Measurements from ENCODE around the gene ZC3H7A. TPM values are rescaled to one million over a fixed set of nuclear protein-coding genes. Genes with fewer than 3 reads are reported as not detected.

The ZC3H7A gene
- total and polyA plus RNA-seq, 2 of the 4 experiments (the other 2 are of a cell fraction): 22.2 to 53.9 TPM

DNA sequence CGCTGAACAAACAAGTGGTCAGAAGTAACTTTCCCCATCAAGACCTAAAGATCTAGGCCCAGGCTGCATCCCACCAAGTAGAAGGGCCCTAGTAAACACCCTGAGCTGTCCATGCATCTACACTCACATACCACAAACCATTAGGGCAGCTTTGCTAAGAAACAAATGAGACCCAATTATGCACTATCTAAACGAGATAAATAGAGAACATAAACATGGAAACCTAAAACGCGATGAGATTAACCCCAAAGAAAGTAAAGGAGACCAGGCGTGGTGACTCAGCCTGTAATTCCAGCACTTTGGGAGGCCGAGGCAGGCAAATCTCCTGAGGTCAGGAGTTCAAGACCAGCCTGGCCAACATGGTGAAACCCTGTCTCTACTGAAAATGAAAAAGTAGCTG is 60.2 kb downstream of the ZC3H7A start:
- ChIA-PET POLR2A (ENCODE audit: unreplicated experiment) (no interaction called here), CTCF (no interaction called here)
- ATAC-seq (ENCODE audit: low read depth) (no peak), DNase-seq (no peak)
- 81% methylated on average over 2 of the region's 6 CpGs; no CpG with 5 or more reads in 1 of the 2 experiments for WGBS, 2 experiments (ENCODE audit: extremely low coverage in 2 of 2, insufficient read length in 1 of 2)
- dilution Hi-C loops (cut with HindIII; ENCODE audit: low sequenced_read_pairs, unreplicated experiment): no loop called here
- Histone ChIP-seq H3K56ac (ENCODE audit: extremely low read depth, insufficient read depth, low read length) (no peak overlapping the region), H4K5ac (ENCODE audit: low read depth, low read length) (no peak overlapping the region), H2BK15ac (ENCODE audit: low read depth, low read length) (no peak overlapping the region), H2BK20ac (ENCODE audit: low read depth, low read length) (no peak overlapping the region), H2AK9ac (replicated peaks; ENCODE audit: low read depth, low read length, poor library complexity) (no peak overlapping the region), H3K4ac (ENCODE audit: low read depth, low read length) (no peak overlapping the region), H3K9me3 (ENCODE audit: control insufficient read depth, insufficient read depth, low read length) (no peaks in the 10 kb centered on the region), H3K14ac (replicated peaks; ENCODE audit: low read depth, low read length) (no peak overlapping the region), H2AK5ac (ENCODE audit: low read depth, low read length) (no peak overlapping the region), H3K4me3 (ENCODE audit: insufficient read depth, low read depth, low read length) (no peak overlapping the region), H4K91ac (ENCODE audit: insufficient read depth, low read depth, low read length) (no peak overlapping the region), H4K8ac (ENCODE audit: low read depth in 2 of 2, low read length in 2 of 2) (no peak overlapping the region), H3K36me3 (ENCODE audit: control insufficient read depth, insufficient read depth, low read length) (peaks cover 24% of the 10 kb centered on the region), H2BK120ac (ENCODE audit: low read depth, low read length) (no peak overlapping the region), H3K23ac (ENCODE audit: low read depth, low read length) (peak overlapping the region; percentile 55; the same call in 1 of the 2 replicates), H4K20me1 (ENCODE audit: insufficient read depth, low read length) (peaks cover 52% of the 10 kb centered on the region), H3K79me1 (ENCODE audit: low read depth in 1 of 2, low read length in 2 of 2) (peaks cover 26 to 77% of the 10 kb centered on the region in 2 experiments), H2AFZ (replicated peaks; ENCODE audit: low read length, poor library complexity) (no peak overlapping the region), H3K18ac (ENCODE audit: low read depth, low read length) (no peak overlapping the region), H2BK5ac (ENCODE audit: low read depth, low read length, poor library complexity, severe bottlenecking) (no peak overlapping the region), H3K9me1 (ENCODE audit: insufficient read depth, low read length) (0 out of 2 replicates have a peak, but pooled peaks cover 4% of the 10 kb centered on the region), H3K4me1 (ENCODE audit: control insufficient read depth, insufficient read depth, low read length) (peaks cover 11% of the 10 kb centered on the region), H3K9ac (ENCODE audit: low read depth, low read length) (no peak overlapping the region), H3K27me3 (ENCODE audit: control insufficient read depth, insufficient read depth, low read length) (no peaks in the 10 kb centered on the region), H3K27ac (ENCODE audit: insufficient read depth, low read length) (no peak overlapping the region), H3K4me2 (ENCODE audit: low read depth, low read length) (no peak overlapping the region)
- intact Hi-C loops (cut with micrococcal nuclease): no loop called here
- no TSS peak for BruUV-seq (replicated peaks)
- no peak for TF ChIP-seq MAFK (IDR thresholded peaks at IDR 0.05; ENCODE audit: low read depth, low read length)
- no peak for TF ChIP-seq SMC3 (IDR thresholded peaks at IDR 0.05; ENCODE audit: low read depth, low read length)
- TF ChIP-seq POLR2A (IDR thresholded peaks at IDR 0.05; ENCODE audit: low read depth, low read length): no peak
- TF ChIP-seq NFE2L2 (IDR thresholded peaks at IDR 0.05; ENCODE audit: low read depth, low read length): no peak
- TF ChIP-seq RCOR1 (IDR thresholded peaks at IDR 0.05; ENCODE audit: insufficient replicate concordance, low read length): no peak
- TF ChIP-seq CHD1 (IDR thresholded peaks at IDR 0.05; ENCODE audit: low read depth, low read length): no peak
- no peak for TF ChIP-seq BHLHE40 (IDR thresholded peaks at IDR 0.05; ENCODE audit: low read depth, low read length)
- TF ChIP-seq ELK1 (IDR thresholded peaks at IDR 0.05; ENCODE audit: borderline replicate concordance, low read depth, low read length): no peak
- no peak for TF ChIP-seq MAZ (IDR thresholded peaks at IDR 0.05; ENCODE audit: borderline replicate concordance, low read depth, low read length)
- TF ChIP-seq MXI1 (IDR thresholded peaks at IDR 0.05; ENCODE audit: borderline replicate concordance, low read depth, low read length): no peak
- no peak for TF ChIP-seq RFX5 (IDR thresholded peaks at IDR 0.05; ENCODE audit: low read depth, low read length)
- no peak for TF ChIP-seq USF2 (IDR thresholded peaks at IDR 0.05; ENCODE audit: low read depth, low read length)
- no peak for TF ChIP-seq RAD21 (IDR thresholded peaks at IDR 0.05; ENCODE audit: low read length)
- no peak for TF ChIP-seq CEBPB (IDR thresholded peaks at IDR 0.05; ENCODE audit: low read depth, low read length)
- no peak for TF ChIP-seq FOS (IDR thresholded peaks at IDR 0.05; ENCODE audit: low read depth, low read length)
- no peak for TF ChIP-seq CTCF (conservative IDR thresholded peaks at IDR 0.05; ENCODE audit: low read depth, low read length)
- in situ Hi-C loops (cut with MboI; ENCODE audit: low sequenced_read_pairs): no loop called here

Measured in IMR-90 (cell line).